ENCODE measurements around the gene FHOD3.

FHOD3 gene

DNA sequence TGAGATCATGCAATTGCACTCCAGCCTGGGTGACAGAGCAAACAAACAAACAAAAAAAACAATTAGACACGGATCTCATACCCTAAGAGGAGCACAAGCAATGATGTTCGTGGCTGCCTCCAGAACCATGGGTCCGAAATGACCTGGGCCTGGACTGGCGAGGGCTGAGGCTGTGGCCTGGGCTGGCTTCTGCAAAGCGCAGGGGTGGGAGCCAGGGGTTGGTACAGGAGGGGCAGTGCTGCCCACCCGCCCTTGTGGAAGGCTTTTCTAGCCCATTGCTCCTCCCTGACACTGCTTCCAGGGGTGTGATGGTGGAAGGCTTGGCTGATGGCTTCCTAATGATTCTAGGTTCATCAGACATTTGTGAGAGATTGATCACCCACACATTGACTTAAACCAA is 167.8 kb downstream of the FHOD3 start:
- TF ChIP-seq, protein P1, sequence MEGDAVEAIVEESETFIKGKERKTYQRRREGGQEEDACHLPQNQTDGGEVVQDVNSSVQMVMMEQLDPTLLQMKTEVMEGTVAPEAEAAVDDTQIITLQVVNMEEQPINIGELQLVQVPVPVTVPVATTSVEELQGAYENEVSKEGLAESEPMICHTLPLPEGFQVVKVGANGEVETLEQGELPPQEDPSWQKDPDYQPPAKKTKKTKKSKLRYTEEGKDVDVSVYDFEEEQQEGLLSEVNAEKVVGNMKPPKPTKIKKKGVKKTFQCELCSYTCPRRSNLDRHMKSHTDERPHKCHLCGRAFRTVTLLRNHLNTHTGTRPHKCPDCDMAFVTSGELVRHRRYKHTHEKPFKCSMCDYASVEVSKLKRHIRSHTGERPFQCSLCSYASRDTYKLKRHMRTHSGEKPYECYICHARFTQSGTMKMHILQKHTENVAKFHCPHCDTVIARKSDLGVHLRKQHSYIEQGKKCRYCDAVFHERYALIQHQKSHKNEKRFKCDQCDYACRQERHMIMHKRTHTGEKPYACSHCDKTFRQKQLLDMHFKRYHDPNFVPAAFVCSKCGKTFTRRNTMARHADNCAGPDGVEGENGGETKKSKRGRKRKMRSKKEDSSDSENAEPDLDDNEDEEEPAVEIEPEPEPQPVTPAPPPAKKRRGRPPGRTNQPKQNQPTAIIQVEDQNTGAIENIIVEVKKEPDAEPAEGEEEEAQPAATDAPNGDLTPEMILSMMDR (IDR thresholded peaks at IDR 0.05; ENCODE audit: extremely low read depth, insufficient read depth, missing control alignments) = no peak
- DNase-seq (ENCODE audit: low spot score) = no peak
- in situ Hi-C loops (cut with MboI; ENCODE audit: low pct_unique_long_range_greater_than_20kb, low sequenced_read_pairs, unreplicated experiment) = no loop called here

DNA sequence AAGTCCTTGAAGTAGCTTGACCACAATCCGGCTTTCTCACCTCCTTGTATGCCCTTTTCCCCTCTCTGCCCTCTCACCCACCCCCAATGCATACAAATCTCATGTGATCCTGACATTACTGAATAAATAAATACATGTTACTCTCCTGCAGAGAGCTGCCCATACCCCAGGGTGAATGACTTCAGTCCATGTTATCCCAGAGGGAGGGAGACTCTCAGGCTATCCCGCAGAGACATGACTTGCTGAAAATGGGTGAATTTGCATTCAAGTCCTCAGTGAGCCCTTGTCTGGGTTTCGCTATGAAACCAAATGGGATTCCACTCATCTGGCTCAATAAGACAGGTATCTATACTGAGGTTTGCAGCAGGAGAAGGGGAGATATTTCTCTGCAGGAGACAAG is 168.5 kb downstream of the FHOD3 start:
- TF ChIP-seq, protein P1 (IDR thresholded peaks at IDR 0.05; ENCODE audit: extremely low read depth, insufficient read depth, missing control alignments) = no peak
- no peak for DNase-seq (ENCODE audit: low spot score)
- in situ Hi-C loops (cut with MboI; ENCODE audit: low pct_unique_long_range_greater_than_20kb, low sequenced_read_pairs, unreplicated experiment) = no loop called here

DNA sequence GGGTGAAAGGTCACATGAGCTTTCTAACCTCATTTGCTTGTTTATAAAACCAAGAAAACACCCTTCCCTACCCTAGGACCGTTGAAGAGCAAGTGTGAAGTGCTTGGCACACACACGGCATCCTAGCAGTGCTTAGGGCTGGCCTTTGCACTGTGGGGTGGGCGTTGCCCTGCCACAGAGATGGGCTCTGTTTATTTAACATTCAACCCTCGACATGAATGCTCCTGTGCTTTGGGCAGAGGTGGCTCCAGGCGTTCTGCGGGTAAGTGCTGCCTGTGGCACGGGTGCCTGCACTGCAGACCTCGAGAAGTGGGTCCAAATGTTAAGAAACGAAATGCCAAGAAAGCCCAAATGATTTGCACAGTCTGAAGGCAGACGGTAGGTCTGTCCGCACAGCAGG is 170.1 kb downstream of the FHOD3 start:
- in situ Hi-C loops (cut with MboI; ENCODE audit: low pct_unique_long_range_greater_than_20kb, low sequenced_read_pairs, unreplicated experiment) = no loop called here
- TF ChIP-seq, protein P1 (IDR thresholded peaks at IDR 0.05; ENCODE audit: extremely low read depth, insufficient read depth, missing control alignments) = no peak
- no peak for DNase-seq (ENCODE audit: low spot score)

DNA sequence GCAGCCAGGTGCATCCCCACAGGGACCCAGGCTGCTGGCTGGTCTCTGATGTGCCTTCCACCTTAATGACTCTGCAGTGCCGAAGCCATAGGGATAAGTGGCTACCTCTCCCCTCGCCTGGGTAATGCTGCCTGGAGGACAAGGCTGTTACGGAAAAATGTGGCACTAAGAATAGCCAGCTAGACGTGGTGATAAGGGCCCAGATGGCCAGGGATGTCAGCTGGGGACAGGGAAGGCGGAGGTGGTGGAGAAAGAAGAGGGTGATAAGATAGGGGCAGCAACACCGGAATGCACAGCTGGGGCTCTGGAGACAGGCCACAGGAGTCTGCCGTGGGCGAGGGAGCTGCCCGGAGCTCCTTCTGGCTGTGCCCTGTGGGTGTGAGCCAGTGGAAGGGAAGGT is 170.6 kb downstream of the FHOD3 start:
- TF ChIP-seq, protein P1 (IDR thresholded peaks at IDR 0.05; ENCODE audit: extremely low read depth, insufficient read depth, missing control alignments) = no peak
- in situ Hi-C loops (cut with MboI; ENCODE audit: low pct_unique_long_range_greater_than_20kb, low sequenced_read_pairs, unreplicated experiment) = no loop called here
- no peak for DNase-seq (ENCODE audit: low spot score)

DNA sequence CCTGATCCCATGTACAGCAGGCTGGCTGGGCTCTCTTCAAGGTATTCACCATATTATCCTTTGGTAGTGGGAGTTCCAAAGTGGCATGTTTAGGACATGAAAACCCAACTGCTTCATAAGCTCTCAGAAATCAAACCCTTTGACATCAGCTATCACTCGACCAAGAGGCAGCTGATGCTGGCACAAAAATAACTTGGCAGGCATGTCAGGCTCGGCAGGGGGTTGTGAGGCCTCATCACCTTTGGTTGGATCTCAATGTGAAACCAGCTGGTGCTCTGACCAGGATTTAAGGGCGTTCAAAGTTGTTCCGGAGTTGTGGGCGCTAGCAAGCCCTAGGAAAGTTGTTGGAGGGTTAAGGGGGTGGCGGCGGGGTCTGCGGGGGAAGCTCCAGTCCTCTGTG is 171.9 kb downstream of the FHOD3 start:
- in situ Hi-C loops (cut with MboI; ENCODE audit: low pct_unique_long_range_greater_than_20kb, low sequenced_read_pairs, unreplicated experiment) = no loop called here
- DNase-seq (ENCODE audit: low spot score) = no peak
- TF ChIP-seq, protein P1 (IDR thresholded peaks at IDR 0.05; ENCODE audit: extremely low read depth, insufficient read depth, missing control alignments) = no peak

DNA sequence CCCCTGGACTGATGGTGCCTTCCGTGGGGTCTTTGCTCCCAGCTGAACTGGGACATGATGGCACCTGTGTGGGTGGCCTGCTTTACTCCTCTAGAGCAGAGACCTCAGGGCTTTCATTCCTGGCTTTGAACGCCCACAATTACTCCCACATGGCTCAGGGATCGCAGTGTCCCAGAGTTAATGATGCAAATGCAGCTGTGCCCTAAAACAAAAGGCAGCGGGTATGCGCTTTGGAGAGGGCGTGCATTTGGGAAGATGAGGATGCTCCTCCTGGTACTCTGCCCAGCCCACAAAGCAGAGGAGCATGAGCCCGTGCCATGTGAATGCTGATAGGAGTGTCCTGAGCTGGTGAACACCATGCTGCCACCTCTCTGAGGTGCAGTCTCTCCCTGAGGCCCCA is 173.4 kb downstream of the FHOD3 start:
- in situ Hi-C loops (cut with MboI; ENCODE audit: low pct_unique_long_range_greater_than_20kb, low sequenced_read_pairs, unreplicated experiment) = no loop called here
- TF ChIP-seq, protein P1 (IDR thresholded peaks at IDR 0.05; ENCODE audit: extremely low read depth, insufficient read depth, missing control alignments) = no peak
- DNase-seq (ENCODE audit: low spot score) = no peak

DNA sequence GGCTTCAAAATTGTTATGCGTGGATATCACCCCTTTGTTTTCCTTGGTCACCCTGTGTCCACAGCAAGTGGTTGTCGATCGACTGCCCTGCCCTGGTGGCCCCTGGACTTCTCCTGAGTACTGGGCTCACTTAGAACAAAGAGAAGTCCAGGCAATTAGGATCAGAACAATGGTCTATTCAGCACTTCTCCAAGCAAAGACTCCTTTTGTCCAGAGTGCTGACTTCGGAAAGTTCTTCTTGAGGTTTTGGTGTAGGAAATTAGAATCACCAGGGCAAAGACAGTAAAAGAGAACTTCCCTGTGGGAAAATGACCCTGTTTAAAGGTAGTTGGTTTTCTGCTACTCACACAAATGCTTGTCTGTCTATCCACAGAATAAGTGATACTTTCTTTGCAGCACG is 173.9 kb downstream of the FHOD3 start:
- TF ChIP-seq, protein P1 (IDR thresholded peaks at IDR 0.05; ENCODE audit: extremely low read depth, insufficient read depth, missing control alignments) = no peak
- in situ Hi-C loops (cut with MboI; ENCODE audit: low pct_unique_long_range_greater_than_20kb, low sequenced_read_pairs, unreplicated experiment) = no loop called here

More for the DNA sequence above, 173.9 kb downstream of the FHOD3 start:
- DNase-seq (ENCODE audit: low spot score) = no peak
